ENCODE measurements around the gene DPP7.

Gene DPP7

DNA sequence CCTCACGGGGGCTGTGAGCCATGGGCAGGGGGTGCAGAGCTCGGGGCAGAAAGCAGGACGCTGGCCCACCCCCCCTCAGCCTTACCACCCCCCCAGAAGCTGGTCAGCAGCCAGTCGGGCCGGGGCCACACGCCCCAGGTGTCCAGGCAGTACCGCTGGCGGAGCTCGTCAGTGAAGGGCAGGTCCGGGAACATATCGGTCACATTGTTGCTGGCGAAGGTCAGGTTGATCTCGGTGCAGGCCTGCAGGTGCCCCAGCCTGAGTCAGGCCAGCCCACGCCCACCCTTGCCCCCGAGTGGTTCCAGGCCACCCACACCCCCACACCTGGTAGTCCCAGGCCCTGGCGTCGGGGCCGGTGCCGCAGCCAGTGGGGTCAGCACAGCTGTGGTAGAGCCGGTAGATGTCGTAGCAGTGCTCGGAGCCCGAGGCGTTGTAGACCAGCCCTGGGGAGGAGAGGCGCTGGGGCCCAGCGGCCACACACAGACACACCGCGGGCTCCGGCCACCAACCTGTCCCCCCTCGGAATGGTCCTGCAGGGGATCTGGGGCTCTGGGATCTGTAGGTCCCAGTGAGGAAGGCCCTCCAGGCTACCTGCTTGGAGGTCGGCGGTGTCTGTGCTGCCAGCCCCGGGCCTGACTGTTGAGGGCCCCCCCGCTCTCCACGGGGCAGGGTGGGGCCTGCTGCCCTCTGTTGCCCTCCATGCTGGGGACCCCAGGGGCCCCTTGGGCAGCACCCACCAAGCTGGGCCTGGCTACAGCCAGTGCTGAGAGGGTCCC, 2.6 kb downstream of the DPP7 start:
- no peak for DNase-seq (ENCODE audit: low read depth in 2 of 2)

DNA sequence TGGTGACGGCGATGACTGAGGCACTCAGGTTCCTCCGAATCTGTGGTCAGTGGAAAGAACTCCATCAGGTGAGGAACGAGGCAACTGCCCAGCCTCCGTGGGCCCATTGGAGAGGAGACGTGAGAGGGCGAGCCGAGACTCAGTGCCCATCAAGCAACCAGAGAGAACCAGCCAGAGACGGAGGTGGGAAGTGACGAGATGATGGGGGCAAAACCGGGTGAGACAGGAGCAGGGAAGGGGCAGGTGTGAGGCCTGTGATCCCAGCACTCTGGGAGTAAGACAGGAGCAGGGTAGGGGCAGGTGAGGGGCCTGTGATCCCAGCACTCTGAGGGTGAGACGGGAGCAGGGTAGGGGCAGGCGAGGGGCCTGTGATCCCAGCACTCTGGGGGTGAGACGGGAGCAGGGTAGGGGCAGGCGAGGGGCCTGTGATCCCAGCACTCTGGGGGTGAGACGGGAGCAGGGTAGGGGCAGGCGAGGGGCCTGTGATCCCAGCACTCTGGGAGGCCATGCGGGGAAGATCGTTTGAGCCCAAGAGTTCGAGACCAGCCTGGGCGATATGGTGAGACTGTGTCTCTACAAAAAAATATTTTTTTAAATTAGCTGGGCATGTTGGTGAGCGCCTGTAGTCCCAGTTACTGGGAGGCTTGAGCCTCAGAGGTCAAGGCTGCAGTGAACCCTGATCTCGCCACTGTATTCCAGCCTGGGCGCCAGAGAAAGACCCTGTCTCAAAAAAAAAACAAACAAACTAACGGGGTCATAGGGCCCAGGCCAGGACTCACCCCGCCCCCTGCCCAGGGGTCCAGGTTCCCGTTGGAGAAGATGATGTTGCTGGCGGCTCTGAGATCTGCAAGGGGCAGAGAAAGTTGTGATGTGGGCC, 3.4 kb downstream of the DPP7 start:
- DNase-seq (ENCODE audit: low read depth in 2 of 2): no peak

DNA sequence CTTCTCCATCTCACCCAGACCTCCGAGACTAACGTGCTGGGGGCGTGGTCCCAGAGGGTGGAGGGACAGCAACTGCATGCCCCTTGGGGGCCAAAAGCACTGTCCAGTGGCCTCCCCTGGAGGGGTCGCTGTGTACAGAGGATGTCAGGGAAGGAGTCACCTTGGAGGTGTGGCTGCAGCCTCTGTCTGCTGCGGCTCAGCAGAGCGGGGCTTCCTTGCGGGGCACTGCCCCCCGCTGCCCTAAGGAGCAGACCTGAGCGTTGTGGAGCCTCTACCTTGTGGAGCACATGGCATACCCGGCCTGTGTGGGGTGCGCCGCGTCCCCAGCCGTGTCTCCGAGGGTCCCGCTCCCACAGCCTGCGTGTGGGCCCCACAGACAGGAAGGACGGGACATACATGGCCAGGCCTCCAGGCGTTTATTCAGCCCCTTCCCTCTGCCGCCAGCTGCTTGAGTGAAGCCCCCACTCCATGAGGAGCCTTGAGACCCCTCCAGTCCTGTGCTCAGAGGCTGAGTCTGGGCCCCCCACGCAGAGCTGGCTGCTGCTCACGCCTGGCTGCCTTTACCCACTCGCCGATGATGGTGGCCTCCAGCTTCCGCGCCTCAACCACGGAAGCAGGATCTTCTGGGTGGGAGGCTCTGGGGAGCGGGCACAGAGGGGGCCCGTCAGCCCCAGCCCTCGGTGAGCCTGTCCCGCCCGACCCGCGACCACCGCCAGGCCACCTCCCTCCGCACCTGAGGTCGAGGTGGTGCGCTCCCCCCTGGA, 4.2 kb downstream of the DPP7 start:
- DNase-seq (ENCODE audit: low read depth in 2 of 2): no peak

DNA sequence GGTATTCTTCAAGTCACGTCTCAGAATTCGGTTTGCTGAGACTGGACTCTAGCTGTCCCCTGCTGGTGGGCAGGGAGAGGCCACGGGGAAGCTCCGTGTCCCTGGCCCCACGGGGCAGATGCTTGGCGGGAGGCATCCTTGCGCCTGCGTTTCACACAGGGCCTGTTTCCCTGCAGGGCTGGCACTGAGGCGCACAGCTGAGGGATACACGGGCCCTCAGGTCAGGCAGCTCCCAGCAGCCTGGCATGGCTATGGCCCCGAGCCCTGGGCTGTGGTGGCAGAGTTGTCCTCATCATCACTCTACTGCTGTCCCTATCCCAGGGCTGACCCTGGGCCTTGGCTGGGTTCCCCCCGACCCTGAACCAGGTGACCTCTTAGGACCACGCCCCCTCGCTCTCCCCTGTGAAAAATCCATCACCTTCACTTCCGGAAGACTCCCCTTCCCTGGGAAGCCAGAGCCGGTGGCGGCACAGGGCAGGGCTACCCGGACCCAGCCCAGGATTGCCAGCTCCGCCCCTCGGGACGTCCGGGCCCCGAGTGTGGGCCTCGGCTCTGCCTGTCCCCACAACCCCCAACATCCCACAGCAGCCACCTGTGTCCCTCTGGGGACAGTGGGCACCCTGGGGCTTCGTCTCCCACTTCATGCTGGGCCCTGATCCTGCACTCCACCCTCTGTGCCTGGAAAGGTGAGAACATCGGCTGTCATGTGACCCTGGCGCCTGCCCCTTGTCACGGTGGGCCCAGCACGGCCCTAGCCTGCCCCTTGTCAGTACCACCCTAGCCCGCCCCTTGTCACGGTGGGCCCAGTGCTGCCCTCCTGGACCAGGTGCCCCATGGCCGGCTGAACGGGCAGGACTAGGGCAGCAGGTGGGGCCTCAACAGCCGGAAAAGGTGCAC, 5.0 kb downstream of the DPP7 start:
- DNase-seq (ENCODE audit: low read depth in 2 of 2): no peak

DNA sequence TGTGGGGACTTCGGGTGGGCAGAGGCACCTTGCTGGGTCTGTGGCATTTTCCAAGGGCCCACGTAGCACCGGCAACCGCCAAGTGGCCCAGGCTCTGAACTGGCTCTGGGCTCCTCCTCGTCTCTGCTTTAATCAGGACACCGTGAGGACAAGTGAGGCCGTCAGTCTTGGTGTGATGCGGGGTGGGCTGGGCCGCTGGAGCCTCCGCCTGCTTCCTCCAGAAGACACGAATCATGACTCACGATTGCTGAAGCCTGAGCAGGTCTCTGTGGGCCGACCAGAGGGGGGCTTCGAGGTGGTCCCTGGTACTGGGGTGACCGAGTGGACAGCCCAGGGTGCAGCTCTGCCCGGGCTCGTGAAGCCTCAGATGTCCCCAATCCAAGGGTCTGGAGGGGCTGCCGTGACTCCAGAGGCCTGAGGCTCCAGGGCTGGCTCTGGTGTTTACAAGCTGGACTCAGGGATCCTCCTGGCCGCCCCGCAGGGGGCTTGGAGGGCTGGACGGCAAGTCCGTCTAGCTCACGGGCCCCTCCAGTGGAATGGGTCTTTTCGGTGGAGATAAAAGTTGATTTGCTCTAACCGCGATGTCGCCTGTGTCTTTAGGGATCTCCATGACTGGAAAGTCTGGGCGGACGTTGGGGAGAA, 5.8 kb downstream of the DPP7 start:
- DNase-seq (ENCODE audit: low read depth in 2 of 2): no peak

DNA sequence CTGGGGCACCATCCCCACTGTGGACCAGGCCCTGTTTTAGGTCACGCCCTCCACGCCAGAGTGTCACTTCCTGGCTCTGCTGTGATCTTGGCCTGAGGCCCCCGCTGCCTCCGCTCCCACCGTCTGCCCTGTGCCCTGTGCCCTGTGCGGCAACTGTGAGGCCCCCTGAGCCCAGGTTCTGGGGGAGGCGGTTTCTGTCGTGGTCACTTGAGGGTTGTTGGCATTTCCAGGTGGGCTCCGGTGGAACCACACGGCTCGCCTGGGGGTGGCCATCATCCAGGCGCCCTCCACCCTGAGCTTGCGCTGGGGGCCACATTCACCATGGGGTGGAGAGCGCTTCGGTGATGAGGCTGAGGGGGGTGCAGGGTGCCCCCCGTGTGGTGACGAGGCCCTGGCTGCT, 6.6 kb downstream of the DPP7 start:
- DNase-seq (ENCODE audit: low read depth in 2 of 2): no peak

DNA sequence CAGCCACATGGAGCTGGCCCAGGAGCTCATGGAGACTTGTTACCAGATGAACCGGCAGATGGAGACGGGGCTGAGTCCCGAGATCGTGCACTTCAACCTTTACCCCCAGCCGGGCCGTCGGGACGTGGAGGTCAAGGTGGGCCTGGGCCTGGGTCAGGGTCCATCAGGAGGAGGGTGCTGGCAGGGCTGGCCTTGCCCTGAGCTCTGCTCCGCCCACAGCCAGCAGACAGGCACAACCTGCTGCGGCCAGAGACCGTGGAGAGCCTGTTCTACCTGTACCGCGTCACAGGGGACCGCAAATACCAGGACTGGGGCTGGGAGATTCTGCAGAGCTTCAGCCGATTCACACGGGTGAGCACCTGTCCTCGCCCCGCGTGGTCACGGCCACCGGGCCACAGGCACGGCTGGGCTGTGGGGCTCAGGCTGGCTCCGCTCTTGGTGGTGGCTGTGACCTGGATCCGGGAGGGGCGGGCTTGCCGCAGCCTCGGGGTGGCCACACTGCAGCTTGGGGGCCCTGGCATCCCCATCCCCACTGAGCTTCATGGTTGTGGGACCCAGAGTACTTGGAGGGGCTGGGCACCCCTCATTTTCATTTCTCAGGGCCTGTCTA, 7.1 kb downstream of the DPP7 start:
- DNase-seq (ENCODE audit: low read depth in 2 of 2): no peak

DNA sequence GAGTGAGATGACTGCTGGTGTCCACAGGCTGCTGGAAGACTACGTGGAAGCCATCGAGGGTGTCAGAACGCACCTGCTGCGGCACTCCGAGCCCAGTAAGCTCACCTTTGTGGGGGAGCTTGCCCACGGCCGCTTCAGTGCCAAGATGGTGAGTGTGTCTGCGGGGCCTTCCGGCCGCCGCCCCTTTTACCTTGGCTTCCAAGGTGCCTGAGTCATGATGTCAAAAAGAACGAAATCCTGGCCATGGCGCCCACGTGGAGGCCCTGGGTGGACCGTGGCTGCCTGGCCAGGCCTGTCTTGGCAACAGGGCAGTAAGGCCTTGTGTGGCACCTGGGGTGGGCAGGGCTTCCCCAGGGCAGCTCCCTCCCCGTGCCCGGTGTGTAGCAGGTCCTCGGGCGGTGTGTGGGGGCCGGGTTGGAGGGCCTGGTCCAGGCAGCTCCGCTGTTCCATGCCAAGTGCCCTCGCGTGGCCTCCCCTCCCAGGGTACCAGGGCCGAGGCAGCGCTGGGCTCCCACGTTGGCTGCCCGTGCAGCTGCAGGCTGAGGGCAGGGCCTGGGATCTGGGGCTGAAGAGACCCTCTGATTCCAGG, 7.8 kb downstream of the DPP7 start:
- DNase-seq (ENCODE audit: low read depth in 2 of 2): no peak

DNA sequence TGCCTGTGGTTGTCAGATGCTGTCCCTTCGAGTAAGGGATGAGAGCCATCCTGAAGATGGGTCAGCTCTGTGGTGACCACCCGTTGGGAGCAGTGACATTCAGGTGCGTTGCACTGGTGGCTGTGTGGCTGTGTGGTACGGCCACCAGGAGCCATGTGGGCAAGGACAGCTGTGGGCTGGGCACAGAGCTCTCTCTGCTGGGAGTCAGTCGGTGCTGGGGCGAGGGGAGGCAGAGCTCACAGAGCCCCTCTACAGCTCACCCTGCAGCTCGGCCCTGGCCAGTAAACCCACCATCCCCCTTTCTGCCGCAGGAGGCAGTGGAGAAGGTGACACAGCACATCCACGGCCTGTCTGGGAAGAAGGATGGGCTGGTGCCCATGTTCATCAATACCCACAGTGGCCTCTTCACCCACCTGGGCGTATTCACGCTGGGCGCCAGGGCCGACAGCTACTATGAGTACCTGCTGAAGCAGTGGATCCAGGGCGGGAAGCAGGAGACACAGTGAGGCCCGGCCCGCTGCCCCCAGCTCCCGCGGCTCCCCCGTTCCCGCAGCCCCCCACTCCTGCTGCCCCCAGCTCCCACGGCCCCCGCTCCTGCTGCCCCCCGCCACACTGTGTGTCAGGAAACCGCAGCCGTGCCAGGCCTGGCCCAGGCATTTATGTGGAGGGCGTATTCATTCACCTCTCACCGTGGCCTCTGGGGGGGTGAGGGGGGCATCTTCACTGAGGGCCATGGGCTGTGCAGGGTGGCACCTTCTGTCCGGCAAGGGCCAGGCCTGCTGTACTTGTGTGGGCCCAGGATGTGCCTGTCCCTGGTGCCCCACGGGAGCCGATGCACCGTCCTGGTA, 8.5 kb downstream of the DPP7 start:
- DNase-seq (ENCODE audit: low read depth in 2 of 2): no peak

DNA sequence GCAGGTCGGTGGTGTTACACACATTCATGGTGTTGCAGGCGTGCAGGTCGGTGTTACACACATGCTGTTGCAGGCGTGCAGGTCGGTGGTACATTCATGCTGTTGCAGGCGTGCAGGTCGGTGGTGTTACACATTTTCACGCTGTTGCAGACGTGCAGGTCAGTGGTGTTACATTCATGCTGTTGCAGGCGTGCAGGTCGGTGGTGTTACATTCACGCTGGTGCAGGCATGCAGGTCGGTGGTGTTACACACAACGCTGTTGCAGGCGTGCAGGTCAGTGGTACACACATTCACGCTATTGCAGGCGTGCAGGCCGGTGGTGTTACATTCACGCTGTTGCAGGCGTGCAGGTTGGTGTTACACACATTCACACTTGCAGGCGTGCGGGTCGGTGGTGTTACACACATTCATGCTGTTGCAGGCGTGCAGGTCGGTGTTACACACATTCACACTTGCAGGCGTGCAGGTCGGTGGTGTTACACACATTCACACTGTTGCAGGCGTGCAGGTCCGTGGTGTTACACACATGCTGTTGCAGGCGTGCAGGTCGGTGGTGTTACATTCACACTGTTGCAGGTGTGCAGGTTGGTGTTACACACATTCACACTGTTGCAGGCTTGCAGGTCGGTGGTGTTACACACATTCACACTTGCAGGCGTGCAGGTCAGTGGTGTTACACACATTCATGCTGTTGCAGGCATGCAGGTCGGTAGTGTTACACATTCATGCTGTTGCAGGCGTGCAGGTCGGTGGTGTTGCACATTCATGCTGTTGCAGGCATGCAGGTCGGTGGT, 11.1 kb downstream of the DPP7 start:
- DNase-seq (ENCODE audit: low read depth in 2 of 2): no peak

DNA sequence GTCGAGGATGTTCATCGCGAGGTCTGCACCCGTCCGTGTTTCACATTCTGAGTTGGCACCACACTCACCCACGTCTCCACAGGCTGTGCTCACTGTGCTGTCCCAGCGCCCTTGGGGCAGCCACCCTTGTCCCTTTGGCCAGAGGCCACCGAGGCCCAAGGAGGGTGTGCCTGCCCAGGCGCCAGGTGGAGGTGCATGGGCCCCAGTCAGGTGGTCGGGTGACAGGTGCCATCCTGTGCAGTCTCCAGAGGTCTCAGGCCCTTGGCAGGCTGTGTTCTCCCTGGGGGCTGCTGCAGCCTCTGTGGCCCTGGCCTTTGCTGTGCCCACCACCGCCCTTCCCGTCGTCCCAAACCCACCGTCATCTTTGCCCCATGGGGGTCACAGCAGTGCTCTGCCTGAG, 15.3 kb downstream of the DPP7 start:
- DNase-seq (ENCODE audit: low read depth in 2 of 2): no peak

DNA sequence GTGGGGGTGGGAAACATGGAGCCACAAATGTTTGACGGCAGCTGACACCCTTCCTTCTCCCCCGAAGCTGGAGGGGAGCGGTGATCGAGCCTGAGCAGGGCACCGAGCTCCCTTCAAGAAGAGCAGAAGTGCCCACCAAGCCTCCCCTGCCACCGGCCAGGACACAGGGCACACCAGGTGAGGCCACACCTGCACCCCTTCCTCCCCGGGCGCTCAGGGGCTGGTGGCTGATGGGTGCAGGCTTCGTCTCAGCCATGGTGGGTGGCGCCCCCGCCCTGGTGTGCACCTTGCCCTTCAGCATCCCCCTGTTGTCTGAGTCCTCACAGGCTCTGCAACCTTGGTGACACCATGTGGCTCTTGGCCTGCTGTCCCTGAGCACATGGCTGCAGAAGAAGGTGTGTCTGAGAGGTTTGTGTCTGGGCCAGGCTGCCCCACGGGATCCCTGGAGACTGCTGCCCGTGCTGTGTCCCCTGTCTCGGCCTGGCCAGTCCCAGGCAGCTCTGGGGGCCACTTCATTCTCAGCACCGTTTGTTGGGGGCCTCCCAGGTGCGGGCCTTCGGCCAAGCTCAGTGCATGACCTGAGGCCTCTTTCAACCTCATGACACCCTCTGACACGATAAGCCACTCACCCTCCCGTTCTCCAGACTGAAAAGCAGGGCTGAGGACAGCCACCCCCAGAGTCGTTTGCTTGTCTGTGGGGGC, 16.6 kb downstream of the DPP7 start:
- no peak for DNase-seq (ENCODE audit: low read depth in 2 of 2)

DNA sequence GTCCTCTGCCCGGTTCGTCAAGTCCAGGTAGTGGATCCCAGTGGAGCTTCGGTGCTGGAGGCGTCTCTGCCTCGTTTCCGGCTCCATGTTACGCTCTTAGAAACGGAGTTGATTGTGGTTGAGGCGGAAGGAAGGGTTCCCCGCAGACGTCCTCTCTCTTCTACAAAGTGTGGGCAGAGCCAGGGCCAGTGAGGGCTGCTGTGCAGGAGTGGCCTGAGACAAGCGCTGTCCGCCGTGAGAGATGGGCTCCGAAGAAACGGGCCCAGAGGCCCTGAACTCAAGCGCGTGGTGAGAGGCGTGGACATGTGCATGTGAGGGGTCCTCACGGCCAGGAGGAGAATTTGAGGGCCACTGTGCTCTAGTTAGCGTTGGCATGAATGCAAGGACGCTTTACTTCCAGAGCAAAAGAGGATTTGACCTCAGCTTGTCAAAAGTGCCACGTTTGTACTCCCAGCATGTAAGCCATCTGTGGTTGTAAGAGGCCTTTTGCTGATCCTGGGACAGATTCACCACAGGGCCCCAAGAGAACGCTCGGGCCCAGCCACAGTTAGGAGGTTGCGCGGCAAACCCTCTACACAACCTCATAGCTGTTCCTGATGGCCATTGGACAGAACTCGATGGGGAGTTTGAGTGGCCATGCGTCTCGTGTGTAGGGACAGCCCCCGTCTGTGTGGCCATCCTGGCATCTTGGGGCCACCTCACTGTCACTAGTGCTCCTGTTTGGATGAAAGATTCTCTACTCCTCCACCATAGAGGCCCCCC, 17.6 kb downstream of the DPP7 start:
- DNase-seq (ENCODE audit: low read depth in 2 of 2): no peak

DNA sequence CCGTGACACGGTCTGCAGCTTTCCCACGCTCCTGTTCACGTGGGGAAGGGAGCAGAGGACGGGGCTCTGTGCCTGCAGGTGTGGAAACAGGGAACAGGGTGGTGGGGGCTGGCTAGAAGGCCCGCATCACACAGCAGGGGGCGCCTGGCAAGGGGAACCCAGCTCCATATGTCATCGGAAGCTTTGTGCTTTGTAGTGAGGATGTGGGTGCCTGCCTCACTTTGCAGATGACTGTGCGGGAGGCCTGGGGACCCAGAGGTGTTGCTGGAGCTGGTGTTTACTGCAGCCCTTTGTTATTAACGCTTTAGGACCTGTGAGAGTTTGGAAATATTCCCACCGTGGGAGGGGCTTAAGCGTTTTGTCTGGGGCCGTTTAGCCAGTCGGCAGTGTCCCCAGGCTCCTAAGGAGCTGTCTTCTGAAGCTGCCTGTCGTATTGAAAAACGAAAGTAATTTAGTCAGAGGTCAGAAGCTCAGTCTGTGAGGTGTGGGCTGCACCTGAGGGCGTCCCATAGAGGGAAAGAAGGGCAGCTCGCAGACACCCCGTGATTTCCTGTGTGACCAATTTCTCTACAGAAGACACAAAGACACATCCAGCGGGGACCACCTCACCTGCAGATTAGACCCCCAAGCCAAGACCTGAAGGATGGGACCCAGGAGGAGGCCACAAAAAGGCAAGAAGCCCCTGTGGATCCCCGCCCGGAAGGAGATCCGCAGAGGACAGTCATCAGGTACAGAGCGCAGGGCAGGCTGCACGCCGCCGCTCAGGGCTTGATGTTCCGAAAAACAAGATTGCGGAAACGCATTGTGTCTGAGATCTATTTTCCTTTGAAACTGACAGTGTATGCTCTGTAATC, 18.6 kb downstream of the DPP7 start:
- DNase-seq (ENCODE audit: low read depth in 2 of 2): peak; percentile 74 to 83

DNA sequence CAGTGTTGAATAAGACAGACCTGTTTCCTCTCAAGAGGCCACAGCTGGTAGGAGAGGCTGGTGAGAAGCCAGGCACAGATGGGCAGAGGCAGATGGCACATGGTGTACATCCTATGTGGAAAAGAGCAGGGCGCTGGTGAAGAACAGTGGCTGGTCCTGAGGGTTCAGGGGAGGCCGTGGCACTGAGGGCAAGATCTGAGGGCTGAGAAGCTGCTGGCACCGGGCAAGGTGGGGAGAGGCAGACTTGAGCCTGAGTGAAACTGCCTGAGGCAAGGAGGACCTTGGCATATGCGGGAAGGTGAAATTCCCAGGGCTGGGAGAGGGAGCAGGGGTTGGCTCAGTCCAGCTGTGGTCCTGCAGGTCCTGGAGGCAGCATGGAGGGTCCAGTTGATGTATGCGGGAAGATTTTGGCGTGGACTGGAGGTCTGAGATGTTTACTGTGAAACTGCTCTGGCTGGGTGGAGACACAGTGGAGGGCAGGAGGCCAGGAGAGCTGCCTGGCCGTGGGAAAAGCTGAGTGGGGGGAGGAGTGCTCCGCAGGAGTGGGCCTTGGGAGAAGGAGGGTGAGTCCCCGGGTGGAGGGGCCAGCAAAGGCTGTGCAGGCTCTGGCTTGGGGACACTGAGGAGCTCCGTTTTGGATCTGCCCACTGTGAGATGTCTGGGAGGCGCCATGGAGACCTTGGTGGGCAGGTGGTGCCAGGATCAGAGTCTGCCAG, 25.1 kb downstream of the DPP7 start:
- no peak for DNase-seq (ENCODE audit: low read depth in 2 of 2)

All from stimulated activated CD4-positive, alpha-beta T cell treated with anti-CD3 and anti-CD28 coated beads, Interleukin-15, amount 100 ng/mL, for 48 hours (primary cell).